AG04450 (cell line): Measurements from ENCODE around the gene WWOX. TPM values are rescaled to one million over a fixed set of nuclear protein-coding genes. Genes with fewer than 3 reads are reported as not detected.

ENCODE experiments used
- CTCF ChIA-PET: fragments of 300-600, 350-600 bp; formaldehyde crosslinking; extraction: SDS; loops from one replicate; lab custom pipeline; 2022; ENCODE audit warnings: antibody characterized with exemption, inconsistent platforms; lab: Charles Lee
- POLR2A ChIA-PET: fragments of 350-600 bp; formaldehyde crosslinking; extraction: SDS; loops from one replicate; lab custom pipeline; 2021; ENCODE audit warnings: antibody characterized with exemption, inconsistent platforms; lab: Yijun Ruan, JAX
- DNase-seq: peaks from one replicate; pipeline ENCODE4 v3.0.0-alpha.2; 2011; ENCODE audit warnings: low read depth, low spot score
- H3K27ac ChIP-seq: one replicate; pipeline ENCODE4 v1.5.1; 2012; ENCODE audit warnings: low read depth, low read length, control low read depth
- H3K27me3 ChIP-seq: one replicate; pipeline ENCODE4 v1.6.0; 2012; ENCODE audit warnings: low read length; ENCODE audit not compliant: control insufficient read depth, insufficient read depth
- H3K4me3 ChIP-seq: 2 replicates; pipeline ENCODE4 v1.5.1; 2011; ENCODE audit warnings: mild to moderate bottlenecking, low read depth, low read length, control low read depth
- H3K9me3 ChIP-seq: 2 replicates; pipeline ENCODE4 v1.5.1; 2012; ENCODE audit warnings: low read length; ENCODE audit not compliant: control insufficient read depth, insufficient read depth
- CTCF ChIP-seq: IDR thresholded peaks from 2 replicates; pipeline ENCODE4 v1.5.1; 2011; ENCODE audit warnings: low read depth, low read length, control low read depth, inconsistent platforms
- polyA plus RNA-seq: library from polyadenylated mRNA; depleted of rRNA; stranded (reverse); fragments of >200 nt; gene quantifications from 2 replicates; pipeline ENCODE4 v1.2.3, GENCODE V29; 2011

WWOX gene
- polyA plus RNA-seq, 1 experiment, result 2.1 TPM

- no peak for DNase-seq
- peaks cover 43% of the 10 kb centered on the region for H3K9me3 ChIP-seq
- no peak for TF ChIP-seq CTCF
- H3K4me3 ChIP-seq, result no peak overlapping the region
- H3K27ac ChIP-seq, result no peak overlapping the region
- POLR2A ChIA-PET, result no interaction called here
- CTCF ChIA-PET, result no interaction called here
- no peaks in the 10 kb centered on the region for H3K27me3 ChIP-seq
Measured at GRCh38 chr16:78528265-78528664, 428.8 kb downstream of the WWOX start.

- H3K9me3 ChIP-seq, result peaks cover 44% of the 10 kb centered on the region
- DNase-seq, result no peak
- no peaks in the 10 kb centered on the region for H3K27me3 ChIP-seq
- TF ChIP-seq CTCF, result no peak
- ChIA-PET CTCF (no interaction called here), POLR2A (no interaction called here)
- H3K4me3 ChIP-seq, result no peak overlapping the region
- no peak overlapping the region for H3K27ac ChIP-seq
Measured at GRCh38 chr16:78529881-78530280, 430.4 kb downstream of the WWOX start.

- Histone ChIP-seq H3K27me3 (no peaks in the 10 kb centered on the region), H3K4me3 (no peak overlapping the region), H3K9me3 (peaks cover 44% of the 10 kb centered on the region), H3K27ac (no peak overlapping the region)
- DNase-seq, result no peak
- TF ChIP-seq CTCF, result no peak
- CTCF ChIA-PET, result no interaction called here
- POLR2A ChIA-PET, result no interaction called here
Measured at GRCh38 chr16:78530283-78530682, 430.8 kb downstream of the WWOX start.

- ChIA-PET POLR2A (no interaction called here), CTCF (no interaction called here)
- peaks cover 33% of the 10 kb centered on the region for H3K9me3 ChIP-seq
- H3K4me3 ChIP-seq, result no peak overlapping the region
- DNase-seq, result no peak
- TF ChIP-seq CTCF, result no peak
- no peaks in the 10 kb centered on the region for H3K27me3 ChIP-seq
- H3K27ac ChIP-seq, result no peak overlapping the region
Measured at GRCh38 chr16:78535098-78535497, 435.6 kb downstream of the WWOX start.

- Histone ChIP-seq H3K27ac (no peak overlapping the region), H3K27me3 (no peaks in the 10 kb centered on the region), H3K9me3 (peaks cover 42% of the 10 kb centered on the region), H3K4me3 (no peak overlapping the region)
- CTCF ChIA-PET, result no interaction called here
- no peak for DNase-seq
- POLR2A ChIA-PET, result no interaction called here
- TF ChIP-seq CTCF, result no peak
Measured at GRCh38 chr16:78537511-78537910, 438.1 kb downstream of the WWOX start.
